Islet of Langerhans (tissue), 1 donor: ENCODE data around the gene ATP11A.
"Not testable (repeated sequence)": the region's sequence is repeated elsewhere in the genome, so short reads cannot be mapped to it uniquely, and the experiment has no call there.

ENCODE experiments used
- FAIRE-seq: peaks from one replicate; lab custom pipeline; 2011; peaks lifted over from hg19 to GRCh38; lab: Jason Lieb, UNC

Gene ATP11A

GRCh38 chr13:112776971-112777370 lies 87.1 kb downstream of the ATP11A start:
- FAIRE-seq = no peak

GRCh38 chr13:112777637-112778406 lies 88.0 kb downstream of the ATP11A start:
- no peak for FAIRE-seq

- FAIRE-seq = no peak
Measured at GRCh38 chr13:112779856-112780604, 90.2 kb downstream of the ATP11A start.

DNA sequence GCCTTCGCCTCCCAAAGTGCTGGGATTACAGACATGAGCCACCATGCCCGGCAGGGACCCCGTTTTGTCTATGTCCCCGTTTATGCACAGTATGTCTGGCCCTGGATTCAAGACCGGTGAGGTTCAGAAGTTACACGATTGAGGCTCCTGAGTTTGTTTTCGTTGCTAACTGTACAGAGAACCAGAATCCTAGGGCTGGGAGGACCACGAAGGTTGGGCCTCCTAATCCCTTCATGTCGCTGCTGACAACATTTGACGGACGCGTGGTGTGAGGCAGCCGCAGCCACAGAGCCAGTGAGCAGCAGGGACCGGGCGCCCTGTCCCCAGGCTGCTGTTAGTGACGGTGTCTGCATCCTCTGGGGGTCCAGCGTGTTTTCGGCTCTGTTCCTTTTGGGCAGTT lies 91.4 kb downstream of the ATP11A start:
- no peak for FAIRE-seq

DNA sequence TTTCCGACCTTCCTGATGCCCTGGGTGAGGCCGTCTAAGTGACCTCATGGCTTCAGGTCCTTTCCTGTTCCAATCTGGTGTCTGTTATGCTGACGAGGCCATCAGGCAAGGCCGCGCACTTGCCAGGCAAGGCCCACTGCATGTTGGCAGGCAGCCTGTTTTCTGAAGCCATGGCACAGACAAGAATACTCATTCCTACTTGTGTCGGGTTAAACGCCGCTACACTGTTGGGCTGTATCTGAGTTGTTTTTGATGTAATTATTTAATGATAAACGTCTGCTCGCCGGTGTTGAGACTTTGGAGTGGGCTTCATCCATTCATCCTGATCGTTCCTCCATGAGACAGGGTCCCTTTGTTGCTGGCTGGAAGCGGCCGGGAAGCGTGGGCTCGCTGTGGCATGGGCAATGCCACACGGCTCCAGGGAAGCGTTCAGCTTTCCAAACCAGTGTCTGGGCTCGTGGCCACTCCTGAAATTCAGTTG lies 92.1 kb downstream of the ATP11A start:
- peak; percentile 80 for FAIRE-seq

GRCh38 chr13:112782429-112783010 lies 92.7 kb downstream of the ATP11A start:
- no peak for FAIRE-seq

GRCh38 chr13:112783135-112783977 lies 93.5 kb downstream of the ATP11A start:
- no peak for FAIRE-seq

GRCh38 chr13:112783978-112784371 lies 94.1 kb downstream of the ATP11A start:
- FAIRE-seq = no peak

DNA sequence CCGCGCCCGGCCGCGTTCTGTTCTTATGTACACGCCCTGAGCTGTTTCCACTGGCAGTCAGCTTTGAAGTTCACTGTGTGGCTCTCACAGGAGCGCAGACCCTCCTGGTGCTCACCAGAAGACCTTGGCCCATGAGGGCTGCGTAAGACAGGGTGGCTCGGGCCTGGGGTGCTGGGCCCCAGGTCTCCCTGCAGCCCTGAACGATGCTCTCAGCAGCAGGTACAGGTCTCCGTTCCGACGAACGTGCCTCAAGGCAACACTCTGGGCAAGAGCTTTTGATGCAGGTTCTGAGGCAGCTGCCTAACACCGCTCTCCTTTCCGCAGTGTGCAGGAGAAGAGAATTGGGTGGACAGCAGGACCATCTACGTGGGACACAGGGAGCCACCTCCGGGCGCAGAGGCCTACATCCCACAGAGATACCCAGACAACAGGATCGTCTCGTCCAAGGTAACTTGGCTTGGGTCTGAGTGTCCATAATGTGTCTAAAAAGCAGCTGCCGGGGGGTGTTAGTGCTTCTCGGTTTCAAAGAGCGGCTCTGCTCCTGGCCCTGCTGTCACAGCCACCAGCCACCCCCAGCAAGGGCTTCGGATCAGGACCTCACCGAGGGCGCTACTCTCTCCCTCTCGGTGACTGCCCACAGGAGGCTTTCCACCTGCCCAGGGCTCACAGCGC lies 95.1 kb downstream of the ATP11A start:
- no peak for FAIRE-seq

GRCh38 chr13:112785483-112785856 lies 95.6 kb downstream of the ATP11A start:
- no peak for FAIRE-seq

DNA sequence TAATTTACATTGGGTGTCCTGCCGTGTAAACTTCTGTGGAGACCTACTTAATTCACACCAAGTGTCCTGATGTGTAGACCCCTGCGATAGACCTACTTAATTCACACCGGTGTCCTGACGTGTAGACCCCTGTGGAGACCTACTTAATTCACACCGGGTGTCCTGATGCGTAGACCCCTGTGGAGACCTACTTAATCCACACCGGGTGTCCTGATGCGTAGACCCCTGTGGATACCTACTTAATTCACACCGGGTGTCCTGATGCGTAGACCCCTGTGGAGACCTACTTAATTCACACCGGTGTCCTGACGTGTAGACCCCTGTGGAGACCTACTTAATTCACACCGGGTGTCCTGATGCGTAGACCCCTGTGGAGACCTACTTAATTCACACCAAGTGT lies 97.0 kb downstream of the ATP11A start:
- FAIRE-seq = not testable (repeated sequence)

DNA sequence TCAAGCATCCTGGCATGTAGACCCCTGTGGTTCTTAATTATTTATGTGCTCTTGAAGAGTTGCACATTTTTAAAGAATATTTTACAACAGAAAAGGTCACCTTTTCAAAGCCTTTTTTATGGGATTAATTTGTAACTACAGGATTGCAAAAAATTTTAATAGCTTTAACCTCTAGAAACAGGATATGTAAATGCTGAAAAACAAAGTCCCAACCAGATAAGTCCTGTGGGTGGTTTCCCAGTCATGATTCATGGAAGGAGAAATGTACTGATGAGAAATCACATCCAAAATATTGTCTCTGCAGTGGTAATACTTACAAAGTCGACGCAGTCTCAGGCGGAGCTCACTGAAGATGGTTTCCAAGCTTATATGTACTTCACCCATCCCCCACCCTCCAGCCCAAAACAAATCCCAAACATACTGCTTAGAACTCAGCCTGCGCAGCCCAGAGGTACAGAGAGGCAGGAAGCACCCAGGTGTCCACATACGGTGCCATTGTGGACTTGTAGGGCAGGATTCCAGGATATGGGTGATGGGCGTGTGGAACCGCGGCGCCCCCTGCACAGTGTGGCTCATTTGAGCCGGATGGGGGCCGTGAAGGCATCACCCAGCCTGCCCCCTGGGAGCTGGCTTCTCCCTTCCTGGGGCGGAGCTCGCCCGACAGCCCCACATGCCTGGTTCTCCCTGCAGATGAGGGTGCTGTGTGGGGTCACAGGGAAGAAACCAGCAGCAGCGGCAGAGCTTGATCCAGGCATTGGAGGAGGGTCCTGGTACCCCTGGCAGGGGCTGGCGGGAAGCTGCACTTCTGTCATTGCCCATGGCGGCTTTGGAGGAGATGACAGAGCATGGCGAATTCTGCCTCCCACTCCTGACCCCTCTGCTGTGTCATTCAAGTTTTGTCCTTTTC lies 101.2 kb downstream of the ATP11A start:
- FAIRE-seq = no peak

GRCh38 chr13:112791663-112792440 lies 102.0 kb downstream of the ATP11A start:
- FAIRE-seq = no peak

GRCh38 chr13:112792511-112792910 lies 102.7 kb downstream of the ATP11A start:
- FAIRE-seq = no peak

- no peak for FAIRE-seq
Measured at GRCh38 chr13:112793545-112794445, 104.0 kb downstream of the ATP11A start.

DNA sequence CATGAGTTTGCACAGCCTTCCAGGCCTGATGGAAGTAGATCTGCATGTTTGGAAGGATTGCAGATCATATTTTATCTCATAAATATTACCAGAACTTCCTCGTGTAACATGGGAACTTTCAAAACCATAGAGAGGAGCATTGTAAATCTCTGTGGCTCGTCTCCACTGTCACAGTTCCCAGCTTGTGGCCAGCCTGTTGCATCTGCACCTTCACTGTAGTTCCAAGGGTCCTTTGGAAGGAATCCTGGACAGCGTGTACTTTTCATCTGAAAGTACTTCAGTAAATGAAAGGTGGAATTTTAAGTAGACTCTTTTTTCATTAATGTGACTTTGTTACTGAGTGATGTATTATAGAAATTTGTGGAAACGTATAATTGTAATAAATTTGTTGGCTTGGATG lies 105.4 kb downstream of the ATP11A start:
- no peak for FAIRE-seq

DNA sequence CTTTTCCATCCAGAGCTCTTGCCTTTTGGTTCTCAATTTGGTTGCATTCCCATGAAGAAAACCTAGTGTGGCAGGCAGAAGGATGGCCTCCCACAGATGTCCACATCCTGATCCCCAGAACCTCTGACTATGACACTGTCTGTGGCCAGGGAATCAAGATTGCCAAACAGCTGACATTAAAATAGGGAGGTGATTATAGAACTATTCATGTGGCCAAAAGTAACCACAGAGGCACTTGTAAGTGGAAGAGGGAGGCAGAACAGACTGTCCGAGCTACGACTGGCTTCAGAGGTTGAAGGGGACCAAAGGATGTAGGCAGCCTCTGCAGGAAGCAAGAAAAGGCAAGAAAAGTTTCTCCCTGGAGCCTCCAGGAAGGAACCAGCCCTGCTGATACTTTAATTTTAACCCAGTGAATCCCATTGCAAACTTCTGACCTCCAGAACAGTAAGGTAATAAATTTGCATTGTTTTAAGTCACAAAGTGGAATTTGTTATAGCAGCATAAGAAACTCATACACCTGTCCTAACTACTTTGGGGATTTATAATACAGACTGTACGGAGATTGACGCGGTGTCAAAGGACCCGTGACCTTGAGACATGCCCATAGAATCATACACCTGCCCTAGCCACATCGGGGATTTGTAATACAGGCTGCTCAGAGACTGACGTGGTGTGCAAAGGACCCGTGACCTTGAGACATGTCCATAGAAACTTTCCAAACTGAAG lies 106.5 kb downstream of the ATP11A start:
- FAIRE-seq = no peak

DNA sequence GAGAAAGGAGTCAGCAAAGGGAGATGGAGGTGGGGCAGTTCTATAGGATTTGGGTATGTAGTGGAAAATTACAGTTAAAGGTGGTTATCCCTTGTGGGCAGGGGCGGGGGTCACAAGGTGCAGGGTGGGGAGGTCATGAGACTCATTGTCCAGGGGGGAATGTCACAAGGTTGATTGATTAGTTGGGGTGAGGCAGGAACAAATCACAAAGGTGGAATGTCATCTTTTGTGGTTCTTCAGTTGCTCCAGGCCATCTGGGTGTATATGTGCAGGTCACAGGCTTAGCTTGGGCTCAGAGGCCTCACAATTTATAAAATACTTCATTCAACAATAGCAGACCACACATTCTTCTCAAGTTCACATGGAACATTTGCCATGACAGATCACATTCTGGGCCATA lies 109.6 kb downstream of the ATP11A start:
- FAIRE-seq = no peak
